B cell (primary cell): ENCODE results near the gene ZSCAN23. TPM values are rescaled to one million over a fixed set of nuclear protein-coding genes. Genes with fewer than 3 reads are reported as not detected.

Experiments
- ATAC-seq: fragments of 200-7000 bp; cut with Tn5 transposase; one replicate; pipeline ENCODE4 v1.10.0; 2021; ENCODE audit warnings: low read depth, mild to moderate bottlenecking, moderate number of reproducible peaks, moderate library complexity
- CTCF ChIA-PET: fragments of 350-600 bp; sonication (Branson Sonifier 250); formaldehyde crosslinking; loops from one replicate; lab custom pipeline; 2021; ENCODE audit warnings: antibody characterized with exemption, inconsistent platforms; lab: Charles Lee
- POLR2A ChIA-PET: fragments of 350-600 bp; sonication (Branson Sonifier 250); formaldehyde crosslinking; loops from one replicate; lab custom pipeline; 2021; ENCODE audit warnings: antibody characterized with exemption; lab: Charles Lee
- DNase-seq: peaks from one replicate; pipeline ENCODE4 v3.0.0; 2013
- H2AFZ ChIP-seq: 2 replicates; pipeline ENCODE4 v1.6.1; 2012; ENCODE audit warnings: mild to moderate bottlenecking, low read depth, low read length; ENCODE audit not compliant: insufficient read depth, poor library complexity, severe bottlenecking
- H3K27ac ChIP-seq, 2 donors: 1 replicate in 1 of 2; 2 replicates in 1 of 2; pipeline ENCODE4 v1.5.1; 2012 to 2013; ENCODE audit warnings: low read length in 2 of 2, mild to moderate bottlenecking in 2 of 2, moderate library complexity in 1 of 2
- H3K27me3 ChIP-seq, 4 experiments: fragments of 200-600 bp in 1 of 4; sonication (generic) in 1 of 4; replicated peaks in 1 of 4; 1 replicate in 2 of 4; 2 replicates in 2 of 4; pipeline versions ENCODE4 v1.6.1 to v1.7.0; 2013 to 2016; ENCODE audit warnings: low read length in 3 of 4, mild to moderate bottlenecking in 2 of 4, mixed read lengths in 1 of 4, moderate library complexity in 1 of 4; ENCODE audit not compliant: insufficient read depth in 4 of 4, control insufficient read depth in 3 of 4; ENCODE audit errors: control extremely low read depth in 1 of 4
- H3K36me3 ChIP-seq, 2 experiments: replicated peaks in 1 of 2; 1 replicate in 1 of 2; 2 replicates in 1 of 2; pipeline versions ENCODE4 v1.6.1 to v1.7.1; 2013; ENCODE audit warnings: low read length in 1 of 2; ENCODE audit not compliant: insufficient read depth in 2 of 2, control insufficient read depth in 1 of 2; ENCODE audit errors: control extremely low read depth in 1 of 2, extremely low read depth in 1 of 2
- H3K4me1 ChIP-seq, 2 donors: fragments of 200-600 bp in 1 of 2; sonication (generic) in 1 of 2; 1 replicate in 1 of 2; 2 replicates in 1 of 2; pipeline versions ENCODE4 v1.5.1 to v1.6.1; 2013 to 2017; ENCODE audit warnings: low read length in 2 of 2; ENCODE audit not compliant: control insufficient read depth in 2 of 2, insufficient read depth in 2 of 2
- H3K4me2 ChIP-seq: replicated peaks from 2 replicates; pipeline ENCODE3; 2012; ENCODE audit warnings: mild to moderate bottlenecking, low read depth, low read length; ENCODE audit not compliant: poor library complexity, severe bottlenecking
- H3K4me3 ChIP-seq, 5 experiments: fragments of 200-600 bp in 1 of 5; sonication (generic) in 1 of 5; 1 replicate in 3 of 5; 2 replicates in 2 of 5; pipeline versions ENCODE4 v1.5.1 to v1.7.0; 2011 to 2016; ENCODE audit warnings: low read length in 4 of 5, mild to moderate bottlenecking in 4 of 5, low read depth in 2 of 5, control low read depth in 1 of 5, moderate library complexity in 1 of 5; ENCODE audit not compliant: insufficient read depth in 1 of 5; ENCODE audit errors: control extremely low read depth in 1 of 5, extremely low read depth in 1 of 5
- H3K79me2 ChIP-seq: fragments of 200-600 bp; sonication (generic); one replicate; pipeline ENCODE4 v1.6.0; 2016; ENCODE audit warnings: low read length; ENCODE audit not compliant: control insufficient read depth, insufficient read depth
- H3K9ac ChIP-seq: fragments of 200-600 bp; sonication (generic); 2 replicates; pipeline ENCODE4 v1.6.1; 2017; ENCODE audit warnings: mild to moderate bottlenecking, low read length, moderate library complexity
- H3K9me3 ChIP-seq, 3 donors: one replicate each; pipeline versions ENCODE4 v1.6.1 to v1.7.1; 2013; ENCODE audit warnings: low read length in 2 of 3; ENCODE audit not compliant: control insufficient read depth in 2 of 3, insufficient read depth in 1 of 3; ENCODE audit errors: control extremely low read depth in 1 of 3
- H4K20me1 ChIP-seq: 2 replicates; pipeline ENCODE4 v1.6.0; 2012; ENCODE audit warnings: mild to moderate bottlenecking, low read length; ENCODE audit not compliant: insufficient read depth, control insufficient read depth, poor library complexity, severe bottlenecking
- H3K27ac Mint-ChIP-seq: one replicate; pipeline ENCODE4 v1.8.0; 2021; ENCODE audit warnings: mixed read lengths
- H3K27me3 Mint-ChIP-seq: one replicate; pipeline ENCODE4 v1.8.0; 2021; ENCODE audit warnings: mixed read lengths
- H3K4me1 Mint-ChIP-seq: one replicate; pipeline ENCODE4 v1.8.0; 2021; ENCODE audit warnings: mixed read lengths
- H3K4me3 Mint-ChIP-seq: one replicate; pipeline ENCODE4 v1.8.0; 2021; ENCODE audit warnings: mixed read lengths
- H3K9me3 Mint-ChIP-seq: one replicate; pipeline ENCODE4 v1.8.0; 2022; ENCODE audit warnings: mixed read lengths; ENCODE audit not compliant: insufficient read depth
- EZH2 ChIP-seq: IDR thresholded peaks from 2 replicates; pipeline ENCODE4 v1.6.1; 2012; ENCODE audit warnings: borderline replicate concordance, low read depth, mild to moderate bottlenecking, moderate library complexity, low read length; ENCODE audit not compliant: insufficient read depth, poor library complexity, severe bottlenecking
- WGBS: methylation state at CpG from one replicate; pipeline ENCODE4 v1.1.5; 2013; ENCODE audit warnings: missing lambda C conversion rate; ENCODE audit not compliant: insufficient coverage; 5-methylcytosine and 5-hydroxymethylcytosine counted together
- intact Hi-C: fragments of 100-400 bp; cut with micrococcal nuclease; formaldehyde crosslinking; loops from one replicate; pipeline ENCODE4 v1.10.0; 2022
- polyA plus RNA-seq: library from polyadenylated mRNA; depleted of rRNA; stranded (reverse); fragments of >200 nt; gene quantifications from 2 replicates; pipeline ENCODE4 v1.2.3, GENCODE V29; 2012
- total RNA-seq, 2 donors: library from RNA; stranded (reverse); fragments of 120-200 nt in 1 of 2; gene quantifications; 1 replicate in 1 of 2; 2 replicates in 1 of 2; pipeline versions ENCODE4 v1.2.3 to v1.2.4, GENCODE V29; 2013 to 2022
- TF ChIP-seq, protein P1 (sequence below): fragments of 200-600 bp; IDR thresholded peaks from one replicate; pipeline ENCODE4 v1.8.0; 2022; ENCODE audit warnings: antibody characterized with exemption, mild to moderate bottlenecking

ZSCAN23 gene
- total and polyA plus RNA-seq, 2 donors (not counting 1 experiment from before 2014, with no cell fraction given): 0.79 TPM; not detected in 1

DNA sequence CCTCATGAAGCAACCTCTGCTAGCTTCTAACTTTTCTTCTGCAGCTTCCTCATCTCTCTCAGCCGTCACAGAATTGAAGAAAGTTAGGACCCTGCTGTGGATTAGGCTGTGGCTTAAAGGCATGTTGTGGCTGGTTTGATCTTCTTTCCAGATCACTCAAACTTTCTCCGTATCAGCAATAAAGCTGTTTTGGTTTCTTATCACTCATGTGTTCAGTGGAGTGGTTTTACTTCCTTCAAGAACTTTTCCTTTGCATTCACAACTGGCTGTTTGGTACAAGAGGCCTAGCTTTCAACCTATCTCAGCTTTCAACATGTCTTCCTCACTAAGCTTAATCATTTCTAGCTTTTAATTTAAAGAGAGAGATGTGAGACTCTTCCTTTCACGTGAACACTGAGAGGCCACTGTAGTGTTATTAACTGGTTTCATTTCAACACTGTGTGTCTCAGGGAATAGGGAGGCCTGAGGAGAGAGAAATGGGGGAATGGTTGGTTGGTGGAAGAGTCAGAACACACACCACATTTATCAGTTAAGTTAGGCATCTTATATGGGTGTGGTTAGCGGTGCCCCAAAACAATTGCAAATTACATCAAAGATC lies 17.2 kb downstream of the ZSCAN23 start:
- Mint-ChIP-seq H3K4me1 (no peaks in the 10 kb centered on the region), H3K4me3 (no peak overlapping the region), H3K27ac (no peak overlapping the region), H3K9me3 (peaks cover 2% of the 10 kb centered on the region), H3K27me3 (peaks cover 38% of the 10 kb centered on the region)
- Histone ChIP-seq H3K4me1 (no peaks in the 10 kb centered on the region), H3K36me3 (no peaks in the 10 kb centered on the region), H3K9ac (no peak overlapping the region), H3K9me3 (peaks cover 0 to 4% (median 0%) of the 10 kb centered on the region in 3 donors), H3K27me3 (peaks cover 0 to 6% (median 0%) of the 10 kb centered on the region in 4 experiments), H3K4me2 (no peak overlapping the region), H3K79me2 (no peaks in the 10 kb centered on the region), H2AFZ (no peak overlapping the region), H4K20me1 (no peaks in the 10 kb centered on the region), H3K4me3 (no peak overlapping the region), H3K27ac (no peak overlapping the region)
- ATAC-seq (no peak), DNase-seq (no peak)
- TF ChIP-seq EZH2: no peak
- TF ChIP-seq, protein P1, sequence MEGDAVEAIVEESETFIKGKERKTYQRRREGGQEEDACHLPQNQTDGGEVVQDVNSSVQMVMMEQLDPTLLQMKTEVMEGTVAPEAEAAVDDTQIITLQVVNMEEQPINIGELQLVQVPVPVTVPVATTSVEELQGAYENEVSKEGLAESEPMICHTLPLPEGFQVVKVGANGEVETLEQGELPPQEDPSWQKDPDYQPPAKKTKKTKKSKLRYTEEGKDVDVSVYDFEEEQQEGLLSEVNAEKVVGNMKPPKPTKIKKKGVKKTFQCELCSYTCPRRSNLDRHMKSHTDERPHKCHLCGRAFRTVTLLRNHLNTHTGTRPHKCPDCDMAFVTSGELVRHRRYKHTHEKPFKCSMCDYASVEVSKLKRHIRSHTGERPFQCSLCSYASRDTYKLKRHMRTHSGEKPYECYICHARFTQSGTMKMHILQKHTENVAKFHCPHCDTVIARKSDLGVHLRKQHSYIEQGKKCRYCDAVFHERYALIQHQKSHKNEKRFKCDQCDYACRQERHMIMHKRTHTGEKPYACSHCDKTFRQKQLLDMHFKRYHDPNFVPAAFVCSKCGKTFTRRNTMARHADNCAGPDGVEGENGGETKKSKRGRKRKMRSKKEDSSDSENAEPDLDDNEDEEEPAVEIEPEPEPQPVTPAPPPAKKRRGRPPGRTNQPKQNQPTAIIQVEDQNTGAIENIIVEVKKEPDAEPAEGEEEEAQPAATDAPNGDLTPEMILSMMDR: no peak
- POLR2A ChIA-PET: no interaction called here
- CTCF ChIA-PET: no interaction called here
- intact Hi-C loops: no loop called here
- no CpG with 5 or more reads among the region's 4 CpGs for WGBS

DNA sequence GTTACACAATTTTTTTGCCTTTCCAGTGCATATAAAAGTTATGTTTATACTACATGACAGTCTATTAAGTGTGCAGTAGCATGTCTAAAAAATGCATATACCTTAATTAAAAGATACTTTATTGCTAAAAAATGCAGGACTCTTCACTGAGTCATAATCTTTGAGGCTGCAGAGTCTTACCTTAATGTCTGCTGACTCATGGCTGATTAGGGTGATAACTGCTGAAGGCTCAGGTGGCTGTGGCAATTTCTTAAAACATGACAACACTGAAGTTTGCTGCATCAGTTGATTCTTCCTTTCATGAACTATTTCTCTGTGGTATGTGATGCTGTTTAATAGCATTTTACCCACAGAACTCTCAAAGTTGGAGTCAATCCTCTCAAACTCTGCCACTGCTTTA lies 19.1 kb downstream of the ZSCAN23 start:
- Mint-ChIP-seq H3K4me1 (no peaks in the 10 kb centered on the region), H3K9me3 (peaks cover 2% of the 10 kb centered on the region), H3K27me3 (peaks cover 31% of the 10 kb centered on the region), H3K4me3 (no peak overlapping the region), H3K27ac (no peak overlapping the region)
- H2AFZ ChIP-seq: no peak overlapping the region
- H3K4me2 ChIP-seq: no peak overlapping the region
- intact Hi-C loops: no loop called here
- no peaks in the 10 kb centered on the region for H3K4me1 ChIP-seq
- no peaks in the 10 kb centered on the region for H3K9me3 ChIP-seq
- no peaks in the 10 kb centered on the region for H3K79me2 ChIP-seq
- H3K4me3 ChIP-seq: no peak overlapping the region
- no peak for TF ChIP-seq EZH2
- TF ChIP-seq, protein P1: no peak
- ATAC-seq: no peak
- POLR2A ChIA-PET: no interaction called here
- CTCF ChIA-PET: no interaction called here
- peaks cover 0 to 6% (median 0%) of the 10 kb centered on the region in 4 experiments for H3K27me3 ChIP-seq
- DNase-seq: no peak
- no peaks in the 10 kb centered on the region for H3K36me3 ChIP-seq
- H3K9ac ChIP-seq: no peak overlapping the region
- H4K20me1 ChIP-seq: no peaks in the 10 kb centered on the region
- no peak overlapping the region for H3K27ac ChIP-seq
